Uterus (tissue), 2 donors: Measurements from ENCODE around the gene ZNF407.

Source experiments
- POLR2A ChIP-seq, 2 donors: fragments of 450-650 bp; IDR thresholded peaks; one replicate each; pipeline ENCODE4 v1.6.1; 2016; ENCODE audit warnings: antibody characterized with exemption in 2 of 2, mild to moderate bottlenecking in 1 of 2, moderate library complexity in 1 of 2
- TF ChIP-seq, protein P1 (sequence below), 4 experiments: fragments of 200-600 bp in 2 of 4; fragments of 450-650 bp in 2 of 4; sonication (generic) in 2 of 4; IDR thresholded peaks; one replicate each; pipeline ENCODE4 v1.5.1; 2016 to 2019; ENCODE audit warnings: antibody characterized with exemption in 4 of 4, mild to moderate bottlenecking in 2 of 4, moderate library complexity in 1 of 4

DNA sequence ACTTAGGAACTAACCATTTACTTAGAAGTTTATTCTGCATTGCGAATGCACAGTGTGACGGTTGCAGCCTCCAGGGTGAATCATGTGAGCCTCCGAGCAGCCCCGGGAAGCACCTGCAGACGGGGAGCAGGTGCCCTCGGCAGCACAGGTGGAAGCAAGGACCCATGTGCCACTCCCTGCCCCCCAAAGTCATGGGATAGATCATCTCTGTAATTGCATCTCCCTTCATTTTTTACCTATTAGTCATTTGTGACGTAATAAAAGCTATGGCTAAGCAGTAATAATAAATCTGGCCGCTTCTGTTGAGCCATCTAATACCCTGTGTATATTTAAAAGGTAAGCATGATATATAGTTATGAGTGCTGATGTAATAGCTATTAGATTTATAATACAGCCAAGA lies 514.1 kb downstream of the ZNF407 start:
- TF ChIP-seq, protein P1, sequence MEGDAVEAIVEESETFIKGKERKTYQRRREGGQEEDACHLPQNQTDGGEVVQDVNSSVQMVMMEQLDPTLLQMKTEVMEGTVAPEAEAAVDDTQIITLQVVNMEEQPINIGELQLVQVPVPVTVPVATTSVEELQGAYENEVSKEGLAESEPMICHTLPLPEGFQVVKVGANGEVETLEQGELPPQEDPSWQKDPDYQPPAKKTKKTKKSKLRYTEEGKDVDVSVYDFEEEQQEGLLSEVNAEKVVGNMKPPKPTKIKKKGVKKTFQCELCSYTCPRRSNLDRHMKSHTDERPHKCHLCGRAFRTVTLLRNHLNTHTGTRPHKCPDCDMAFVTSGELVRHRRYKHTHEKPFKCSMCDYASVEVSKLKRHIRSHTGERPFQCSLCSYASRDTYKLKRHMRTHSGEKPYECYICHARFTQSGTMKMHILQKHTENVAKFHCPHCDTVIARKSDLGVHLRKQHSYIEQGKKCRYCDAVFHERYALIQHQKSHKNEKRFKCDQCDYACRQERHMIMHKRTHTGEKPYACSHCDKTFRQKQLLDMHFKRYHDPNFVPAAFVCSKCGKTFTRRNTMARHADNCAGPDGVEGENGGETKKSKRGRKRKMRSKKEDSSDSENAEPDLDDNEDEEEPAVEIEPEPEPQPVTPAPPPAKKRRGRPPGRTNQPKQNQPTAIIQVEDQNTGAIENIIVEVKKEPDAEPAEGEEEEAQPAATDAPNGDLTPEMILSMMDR (IDR thresholded peaks at IDR 0.05) = no peak
- TF ChIP-seq POLR2A (IDR thresholded peaks at IDR 0.05) = no peak
